Gastroesophageal sphincter (tissue), 4 donors: Measurements from ENCODE around the gene FXYD5. TPM values are rescaled to one million over a fixed set of nuclear protein-coding genes. Genes with fewer than 3 reads are reported as not detected.

ENCODE experiments used
- ATAC-seq: fragments of 150-250 bp; one replicate; pipeline ENCODE4 v1.9.1; 2016; ENCODE audit warnings: mild to moderate bottlenecking, moderate library complexity
- H3K27ac ChIP-seq, 4 donors: fragments of 200-600 bp; sonication (generic) in 3 of 4; 1 replicate in 3 of 4; 2 replicates in 1 of 4; pipeline ENCODE4 v1.5.1; 2016 to 2019
- H3K27me3 ChIP-seq: fragments of 200-600 bp; sonication (generic); one replicate; pipeline ENCODE4 v1.5.1; 2019
- H3K36me3 ChIP-seq, 2 donors: fragments of 200-600 bp; sonication (generic); one replicate each; pipeline ENCODE4 v1.5.1; 2019; ENCODE audit warnings: control low read depth in 1 of 2
- H3K4me1 ChIP-seq, 3 donors: fragments of 200-600 bp; sonication (generic); 1 replicate in 2 of 3; 2 replicates in 1 of 3; pipeline ENCODE4 v1.5.1; 2016 to 2019; ENCODE audit warnings: control low read depth in 2 of 3
- H3K4me3 ChIP-seq, 2 donors: fragments of 200-600 bp; sonication (generic); one replicate each; pipeline ENCODE4 v1.5.1; 2019; ENCODE audit warnings: mild to moderate bottlenecking in 1 of 2, moderate library complexity in 1 of 2
- H3K9me3 ChIP-seq, 3 donors: fragments of 200-600 bp; sonication (generic); one replicate each; pipeline ENCODE4 v1.5.1; 2017 to 2019; ENCODE audit warnings: control low read depth in 2 of 3
- CTCF ChIP-seq, 4 experiments: fragments of 200-600 bp in 2 of 4; fragments of 450-650 bp in 2 of 4; sonication (generic) in 1 of 4; IDR thresholded peaks; one replicate each; pipeline ENCODE4 v1.5.1; 2017 to 2019; ENCODE audit warnings: antibody characterized with exemption in 4 of 4, mild to moderate bottlenecking in 2 of 4, moderate library complexity in 2 of 4
- EP300 ChIP-seq: sonication (generic); formaldehyde crosslinking; IDR thresholded peaks from one replicate; pipeline ENCODE4 v1.6.1; 2017; ENCODE audit warnings: antibody characterized with exemption, mild to moderate bottlenecking
- POLR2A ChIP-seq, 2 donors: fragments of 450-650 bp; IDR thresholded peaks; one replicate each; pipeline ENCODE4 v1.6.1; 2017; ENCODE audit warnings: antibody characterized with exemption in 2 of 2, mild to moderate bottlenecking in 2 of 2, moderate library complexity in 1 of 2
- POLR2AphosphoS5 ChIP-seq: sonication (generic); formaldehyde crosslinking; IDR thresholded peaks from one replicate; pipeline ENCODE4 v1.6.1; 2017; ENCODE audit warnings: antibody characterized with exemption
- WGBS, 2 donors: methylation state at CpG; one replicate each; pipeline ENCODE4 v1.1.5; 2018; ENCODE audit warnings: low coverage in 1 of 2; 5-methylcytosine and 5-hydroxymethylcytosine counted together
- total RNA-seq, 4 donors: library from RNA; depleted of rRNA; stranded (reverse); fragments of >200 nt; gene quantifications; one replicate each; pipeline ENCODE4 v1.1.0, GENCODE V29; 2016

The FXYD5 gene
- total RNA-seq, 4 donors from 2014 or later, result 18.8 to 42.5 (median 33.0) TPM

GRCh38 chr19:35116072-35116801, 38.3 kb upstream of the FXYD5 start:
- Histone ChIP-seq H3K4me3 (peak overlapping the region in 1 of 2 donors; percentile 42), H3K27ac (peak overlapping the region in 3 of 4 donors; percentile 62 to 91 (median 71)), H3K36me3 (no peaks in the 10 kb centered on the region), H3K27me3 (peaks cover 20% of the 10 kb centered on the region), H3K4me1 (peaks cover 0 to 26% (median 0%) of the 10 kb centered on the region in 3 donors), H3K9me3 (no peaks in the 10 kb centered on the region)
- TF ChIP-seq POLR2AphosphoS5, result no peak
- no peak for TF ChIP-seq EP300
- TF ChIP-seq CTCF (IDR thresholded peaks at IDR 0.05), result no peak
- no peak for TF ChIP-seq POLR2A (IDR thresholded peaks at IDR 0.05)
- ATAC-seq, result no peak
- 67 to 82% methylated on average over 2 to 5 of the region's 13 CpGs for WGBS, 2 donors

GRCh38 chr19:35117116-35117515, 37.4 kb upstream of the FXYD5 start:
- Histone ChIP-seq H3K36me3 (no peaks in the 10 kb centered on the region), H3K4me3 (peak overlapping the region in 1 of 2 donors; percentile 42), H3K27me3 (peaks cover 12% of the 10 kb centered on the region), H3K27ac (peak overlapping the region in 3 of 4 donors; percentile 47 to 91 (median 62)), H3K4me1 (peaks cover 0 to 27% (median 0%) of the 10 kb centered on the region in 3 donors), H3K9me3 (no peaks in the 10 kb centered on the region)
- no peak for ATAC-seq
- TF ChIP-seq POLR2AphosphoS5 (no peak), POLR2A (IDR thresholded peaks at IDR 0.05) (no peak), CTCF (IDR thresholded peaks at IDR 0.05) (no peak), EP300 (no peak)
- 71 to 82% methylated on average over 2 of the region's 8 CpGs for WGBS, 2 donors

GRCh38 chr19:35117799-35118198, 36.7 kb upstream of the FXYD5 start:
- TF ChIP-seq CTCF (IDR thresholded peaks at IDR 0.05) (no peak), EP300 (no peak), POLR2AphosphoS5 (no peak), POLR2A (IDR thresholded peaks at IDR 0.05) (no peak)
- Histone ChIP-seq H3K27me3 (peaks cover 7% of the 10 kb centered on the region), H3K36me3 (no peaks in the 10 kb centered on the region), H3K9me3 (no peaks in the 10 kb centered on the region), H3K4me3 (peak overlapping the region in 1 of 2 donors; percentile 42), H3K27ac (peak overlapping the region in 2 of 4 donors; percentile 62 to 91), H3K4me1 (peaks cover 0 to 34% (median 0%) of the 10 kb centered on the region in 3 donors)
- ATAC-seq, result no peak
- WGBS, 2 donors, result 80 to 87% methylated on average over 3 to 9 of the region's 11 CpGs

- TF ChIP-seq EP300 (no peak), POLR2A (IDR thresholded peaks at IDR 0.05) (no peak), POLR2AphosphoS5 (no peak), CTCF (IDR thresholded peaks at IDR 0.05) (no peak)
- Histone ChIP-seq H3K27ac (peak overlapping the region in 3 of 4 donors; percentile 60 to 91 (median 68)), H3K9me3 (no peaks in the 10 kb centered on the region), H3K4me3 (peak overlapping the region in 1 of 2 donors; percentile 24), H3K4me1 (peaks cover 0 to 40% (median 0%) of the 10 kb centered on the region in 3 donors), H3K36me3 (no peaks in the 10 kb centered on the region), H3K27me3 (peaks cover 7% of the 10 kb centered on the region)
- 68 to 91% methylated on average over 6 to 8 of the region's 13 CpGs for WGBS, 2 donors
- no peak for ATAC-seq
Observed at GRCh38 chr19:35118268-35119020, 36.1 kb upstream of the FXYD5 start.
